Panc1 (cell line): ENCODE measurements around the gene CRISP1. TPM values are rescaled to one million over a fixed set of nuclear protein-coding genes. Genes with fewer than 3 reads are reported as not detected.

ENCODE experiments used
- ATAC-seq: fragments of 200-7000 bp; cut with Tn5 transposase; 2 replicates; pipeline ENCODE4 v1.9.1; 2020; ENCODE audit warnings: mild to moderate bottlenecking, moderate library complexity
- BruUV-seq: library from RNA; stranded (reverse); fragments of 400-500 nt; replicated peaks from 2 replicates; lab custom pipeline; 2021; lab: Mats Ljungman, UMichigan
- CTCF ChIA-PET: fragments of 300-600 bp; sonication (Branson Sonifier 250); formaldehyde crosslinking; loops from one replicate; lab custom pipeline; 2022; ENCODE audit warnings: antibody characterized with exemption; lab: Charles Lee
- POLR2A ChIA-PET: fragments of 300-600 bp; sonication (Branson Sonifier 250); formaldehyde crosslinking; loops from one replicate; lab custom pipeline; 2022; ENCODE audit warnings: antibody characterized with exemption; lab: Charles Lee
- DNase-seq: peaks from one replicate; pipeline ENCODE4 v3.0.0-alpha.2; 2010; ENCODE audit warnings: low read depth, low spot score
- H3K27ac ChIP-seq: 2 replicates; pipeline ENCODE4 v1.5.1; 2011; ENCODE audit warnings: mild to moderate bottlenecking, low read length, inconsistent platforms
- H3K27me3 ChIP-seq: fragments of 200-500 bp; sonication (Bioruptor generic); 2 replicates; pipeline ENCODE4 v1.6.0; 2014; ENCODE audit warnings: low read length, inconsistent platforms; ENCODE audit not compliant: control insufficient read depth, insufficient read depth
- H3K36me3 ChIP-seq: fragments of 200-500 bp; sonication (Bioruptor generic); 2 replicates; pipeline ENCODE4 v1.5.1; 2014; ENCODE audit warnings: inconsistent platforms, mild to moderate bottlenecking, low read length, moderate library complexity; ENCODE audit not compliant: control insufficient read depth, insufficient read depth
- H3K4me1 ChIP-seq: 2 replicates; pipeline ENCODE4 v1.5.1; 2011; ENCODE audit warnings: inconsistent platforms, mild to moderate bottlenecking, low read length, moderate library complexity; ENCODE audit not compliant: control insufficient read depth, insufficient read depth
- H3K4me3 ChIP-seq, 2 experiments: 2 replicates each; pipeline ENCODE4 v1.5.1; 2011 to 2012; ENCODE audit warnings: low read depth in 2 of 2, low read length in 2 of 2, mild to moderate bottlenecking in 2 of 2, inconsistent platforms in 1 of 2, moderate library complexity in 1 of 2
- H3K9me3 ChIP-seq: fragments of 200-500 bp; sonication (Bioruptor generic); 2 replicates; pipeline ENCODE4 v1.5.1; 2014; ENCODE audit warnings: low read depth, mild to moderate bottlenecking, inconsistent platforms, low read length, moderate library complexity; ENCODE audit not compliant: control insufficient read depth, insufficient read depth
- CTCF ChIP-seq: fragments of 450-650 bp; IDR thresholded peaks from 2 replicates; pipeline ENCODE4 v1.5.1; 2017; ENCODE audit warnings: mild to moderate bottlenecking
- POLR2AphosphoS5 ChIP-seq: IDR thresholded peaks from 2 replicates; pipeline ENCODE4 v1.6.1; 2012; ENCODE audit warnings: mild to moderate bottlenecking, low read depth, low read length, moderate library complexity
- SIN3A ChIP-seq: IDR thresholded peaks from 2 replicates; pipeline ENCODE4 v1.6.1; 2012; ENCODE audit warnings: low read depth, mild to moderate bottlenecking, low read length, moderate library complexity, borderline replicate concordance; ENCODE audit not compliant: insufficient read depth
- TCF7L2 ChIP-seq: IDR thresholded peaks from 2 replicates; pipeline ENCODE4 v1.6.1; 2011; ENCODE audit warnings: mild to moderate bottlenecking, low read depth, low read length, inconsistent platforms
- in situ Hi-C: cut with HindIII; loops from 2 replicates; pipeline ENCODE4 v1.10.0; 2016; ENCODE audit warnings: low sequenced_read_pairs, low pct_unique_long_range_greater_than_20kb
- intact Hi-C: fragments of 100-400 bp; cut with micrococcal nuclease; formaldehyde crosslinking; loops from one replicate; pipeline ENCODE4 v1.10.0; 2022; ENCODE audit not compliant: unreplicated experiment
- total RNA-seq: library from RNA; stranded (reverse); gene quantifications from one replicate; pipeline ENCODE4 v1.2.1, GENCODE V29; 2021; ENCODE audit not compliant: unreplicated experiment
- TF ChIP-seq, protein P1 (sequence below), 2 experiments: IDR thresholded peaks; 2 replicates each; pipeline ENCODE4 v1.6.1; 2011 to 2012; ENCODE audit warnings: low read depth in 2 of 2, control low read depth in 1 of 2, low read length in 1 of 2, mild to moderate bottlenecking in 1 of 2, moderate library complexity in 1 of 2; ENCODE audit not compliant: insufficient read depth in 1 of 2

Gene CRISP1
- total RNA-seq, 1 experiment from 2014 or later: not detected

GRCh38 chr6:49906526-49906925 is 40.2 kb upstream of the CRISP1 start:
- DNase-seq (no peak), ATAC-seq (no peak)
- no peak for TF ChIP-seq CTCF
- no peak for TF ChIP-seq TCF7L2
- TF ChIP-seq, protein P1, sequence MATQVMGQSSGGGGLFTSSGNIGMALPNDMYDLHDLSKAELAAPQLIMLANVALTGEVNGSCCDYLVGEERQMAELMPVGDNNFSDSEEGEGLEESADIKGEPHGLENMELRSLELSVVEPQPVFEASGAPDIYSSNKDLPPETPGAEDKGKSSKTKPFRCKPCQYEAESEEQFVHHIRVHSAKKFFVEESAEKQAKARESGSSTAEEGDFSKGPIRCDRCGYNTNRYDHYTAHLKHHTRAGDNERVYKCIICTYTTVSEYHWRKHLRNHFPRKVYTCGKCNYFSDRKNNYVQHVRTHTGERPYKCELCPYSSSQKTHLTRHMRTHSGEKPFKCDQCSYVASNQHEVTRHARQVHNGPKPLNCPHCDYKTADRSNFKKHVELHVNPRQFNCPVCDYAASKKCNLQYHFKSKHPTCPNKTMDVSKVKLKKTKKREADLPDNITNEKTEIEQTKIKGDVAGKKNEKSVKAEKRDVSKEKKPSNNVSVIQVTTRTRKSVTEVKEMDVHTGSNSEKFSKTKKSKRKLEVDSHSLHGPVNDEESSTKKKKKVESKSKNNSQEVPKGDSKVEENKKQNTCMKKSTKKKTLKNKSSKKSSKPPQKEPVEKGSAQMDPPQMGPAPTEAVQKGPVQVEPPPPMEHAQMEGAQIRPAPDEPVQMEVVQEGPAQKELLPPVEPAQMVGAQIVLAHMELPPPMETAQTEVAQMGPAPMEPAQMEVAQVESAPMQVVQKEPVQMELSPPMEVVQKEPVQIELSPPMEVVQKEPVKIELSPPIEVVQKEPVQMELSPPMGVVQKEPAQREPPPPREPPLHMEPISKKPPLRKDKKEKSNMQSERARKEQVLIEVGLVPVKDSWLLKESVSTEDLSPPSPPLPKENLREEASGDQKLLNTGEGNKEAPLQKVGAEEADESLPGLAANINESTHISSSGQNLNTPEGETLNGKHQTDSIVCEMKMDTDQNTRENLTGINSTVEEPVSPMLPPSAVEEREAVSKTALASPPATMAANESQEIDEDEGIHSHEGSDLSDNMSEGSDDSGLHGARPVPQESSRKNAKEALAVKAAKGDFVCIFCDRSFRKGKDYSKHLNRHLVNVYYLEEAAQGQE (IDR thresholded peaks at IDR 0.05; ENCODE audit: insufficient read depth in 1 of 2, low read depth in 2 of 2, low read length in 1 of 2): no peak
- TF ChIP-seq SIN3A: no peak
- TF ChIP-seq POLR2AphosphoS5: no peak
- no peaks in the 10 kb centered on the region for H3K9me3 ChIP-seq
- in situ Hi-C loops (no loop called here), intact Hi-C loops (no loop called here)
- no peak overlapping the region for H3K27ac ChIP-seq
- no peak overlapping the region for H3K4me3 ChIP-seq
- no peaks in the 10 kb centered on the region for H3K36me3 ChIP-seq
- no TSS peak for BruUV-seq
- H3K4me1 ChIP-seq: no peaks in the 10 kb centered on the region
- H3K27me3 ChIP-seq: no peaks in the 10 kb centered on the region
- CTCF ChIA-PET: no interaction called here
- POLR2A ChIA-PET: no interaction called here

DNA sequence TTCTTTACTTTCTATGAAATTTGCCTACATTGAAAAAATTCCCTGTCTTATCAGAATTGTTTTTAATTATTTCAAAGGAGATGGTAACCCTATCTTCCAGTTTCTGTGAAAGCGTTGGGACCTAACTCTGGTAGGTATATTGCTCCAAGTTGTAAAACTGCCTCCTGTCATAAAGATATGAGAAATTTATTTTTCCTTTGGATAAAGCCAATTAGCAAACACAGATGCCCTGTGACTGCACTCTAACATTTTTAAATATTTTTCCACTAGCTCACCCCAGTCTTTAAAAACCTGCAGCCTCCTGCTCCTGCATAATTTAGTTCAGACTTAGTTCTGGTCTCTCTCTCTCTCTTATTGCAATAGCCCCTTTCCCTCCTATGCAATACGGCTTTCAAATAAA is 39.0 kb upstream of the CRISP1 start:
- intact Hi-C loops: no loop called here
- DNase-seq (no peak), ATAC-seq (no peak)
- Histone ChIP-seq H3K27ac (no peak overlapping the region), H3K36me3 (no peaks in the 10 kb centered on the region), H3K9me3 (no peaks in the 10 kb centered on the region), H3K4me1 (no peaks in the 10 kb centered on the region), H3K4me3 (no peak overlapping the region), H3K27me3 (no peaks in the 10 kb centered on the region)
- TF ChIP-seq, protein P1 (IDR thresholded peaks at IDR 0.05; ENCODE audit: insufficient read depth in 1 of 2, low read depth in 2 of 2, low read length in 1 of 2): no peak
- TF ChIP-seq POLR2AphosphoS5 (no peak), TCF7L2 (no peak), SIN3A (no peak), CTCF (no peak)
- ChIA-PET POLR2A (no interaction called here), CTCF (no interaction called here)
- in situ Hi-C loops: no loop called here
- no TSS peak for BruUV-seq
